KMS-11 (cell line): ENCODE results near the gene ABCA3.

Experiments
- H2AFZ ChIP-seq: fragments of 200-600 bp; sonication (generic); 2 replicates; pipeline ENCODE4 v1.6.1; 2016; ENCODE audit warnings: antibody characterized with exemption, mixed run types, low read depth
- H3K27ac ChIP-seq: fragments of 200-600 bp; sonication (generic); 2 replicates; pipeline ENCODE4 v1.6.1; 2016; ENCODE audit warnings: mild to moderate bottlenecking, mixed run types
- H3K27me3 ChIP-seq: fragments of 200-600 bp; sonication (generic); 2 replicates; pipeline ENCODE4 v1.6.1; 2017; ENCODE audit warnings: mild to moderate bottlenecking, low read depth, mixed run types, moderate library complexity; ENCODE audit not compliant: insufficient read depth
- H3K36me3 ChIP-seq: fragments of 200-600 bp; sonication (generic); 2 replicates; pipeline ENCODE4 v1.6.1; 2017; ENCODE audit warnings: mild to moderate bottlenecking, mixed run types; ENCODE audit not compliant: insufficient read depth
- H3K4me1 ChIP-seq: fragments of 200-600 bp; sonication (generic); 2 replicates; pipeline ENCODE4 v1.6.1; 2016; ENCODE audit warnings: mild to moderate bottlenecking, low read depth, mixed run types; ENCODE audit not compliant: poor library complexity, severe bottlenecking
- H3K4me2 ChIP-seq: fragments of 200-600 bp; sonication (generic); 2 replicates; pipeline ENCODE4 v1.7.0; 2016; ENCODE audit warnings: mild to moderate bottlenecking, mixed run types
- H3K4me3 ChIP-seq: fragments of 200-600 bp; sonication (generic); IDR thresholded peaks from 2 replicates; pipeline ENCODE4 v1.6.1; 2017; ENCODE audit warnings: low read depth, low read length, mixed read lengths; ENCODE audit not compliant: insufficient read depth
- H3K79me2 ChIP-seq: fragments of 200-600 bp; sonication (generic); 2 replicates; pipeline ENCODE4 v1.6.1; 2016; ENCODE audit warnings: low read depth, mixed run types; ENCODE audit not compliant: insufficient read depth
- H3K9ac ChIP-seq: fragments of 200-600 bp; sonication (generic); 2 replicates; pipeline ENCODE4 v1.6.1; 2016; ENCODE audit warnings: mild to moderate bottlenecking, mixed run types
- H4K20me1 ChIP-seq: fragments of 200-600 bp; sonication (generic); 2 replicates; pipeline ENCODE4 v1.6.1; 2016; ENCODE audit warnings: mild to moderate bottlenecking, mixed run types; ENCODE audit not compliant: insufficient read depth
- CTCF ChIP-seq: fragments of 200-600 bp; sonication (generic); conservative IDR thresholded peaks from 2 replicates; pipeline ENCODE4 v1.6.1; 2017; ENCODE audit warnings: low read depth, mild to moderate bottlenecking, antibody characterized with exemption, low read length, moderate library complexity, mixed read lengths

Gene ABCA3

DNA sequence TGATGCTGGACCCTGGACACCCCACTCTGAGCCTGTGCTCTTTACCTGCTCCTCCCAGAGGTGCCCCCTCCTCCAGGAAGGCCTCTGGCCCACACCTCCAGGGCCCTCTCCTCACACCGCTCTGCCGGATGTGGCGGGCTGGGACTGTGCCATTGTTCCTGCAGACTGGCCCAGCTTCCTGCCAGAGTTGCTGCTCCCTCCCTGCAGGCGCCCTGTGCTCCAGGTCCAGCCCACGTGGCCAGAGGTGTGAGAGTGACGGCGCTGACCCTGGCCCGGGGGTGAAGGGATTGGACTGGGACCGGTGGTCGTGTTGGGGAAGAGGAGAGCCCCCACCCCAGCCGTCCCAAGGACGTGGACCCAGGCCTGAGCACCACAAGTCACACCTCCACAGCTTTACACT, 111.4 kb downstream of the ABCA3 start:
- TF ChIP-seq CTCF, result no peak
- H3K9ac ChIP-seq, result no peak overlapping the region
- H4K20me1 ChIP-seq, result no peaks in the 10 kb centered on the region
- peaks cover 42% of the 10 kb centered on the region for H3K79me2 ChIP-seq
- no peak overlapping the region for H2AFZ ChIP-seq
- no peaks in the 10 kb centered on the region for H3K36me3 ChIP-seq
- H3K27ac ChIP-seq, result no peak overlapping the region
- H3K4me2 ChIP-seq, result no peak overlapping the region
- H3K4me3 ChIP-seq, result no peak overlapping the region
- peaks cover 11% of the 10 kb centered on the region for H3K4me1 ChIP-seq
- no peaks in the 10 kb centered on the region for H3K27me3 ChIP-seq

GRCh38 chr16:2228161-2228824, 112.2 kb downstream of the ABCA3 start:
- no peak overlapping the region for H3K4me3 ChIP-seq
- H3K27me3 ChIP-seq, result no peaks in the 10 kb centered on the region
- no peak overlapping the region for H2AFZ ChIP-seq
- no peak overlapping the region for H3K27ac ChIP-seq
- TF ChIP-seq CTCF, result no peak
- no peaks in the 10 kb centered on the region for H3K36me3 ChIP-seq
- H3K4me1 ChIP-seq, result peaks cover 11% of the 10 kb centered on the region
- no peak overlapping the region for H3K9ac ChIP-seq
- peaks cover 48% of the 10 kb centered on the region for H3K79me2 ChIP-seq
- H4K20me1 ChIP-seq, result no peaks in the 10 kb centered on the region
- no peak overlapping the region for H3K4me2 ChIP-seq

DNA sequence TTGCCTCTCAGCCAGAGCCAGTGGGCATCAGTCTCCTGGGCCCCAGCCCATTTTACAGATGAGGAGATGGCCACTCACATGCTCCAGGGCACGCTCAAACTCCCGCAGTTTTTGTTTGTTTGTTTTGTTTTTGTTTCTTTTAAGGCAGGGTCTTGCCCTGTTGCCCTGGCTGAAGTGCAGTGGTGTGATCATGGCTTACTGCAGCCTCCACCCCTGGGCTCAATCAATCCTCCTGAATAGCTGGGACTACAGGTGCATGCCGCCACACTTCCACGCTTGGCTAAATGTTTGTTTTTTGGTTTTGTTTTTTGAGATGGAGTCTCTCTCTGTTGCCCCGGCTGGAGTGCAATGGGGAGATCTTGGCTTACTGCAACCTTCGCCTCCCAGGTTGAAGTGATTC, 113.6 kb downstream of the ABCA3 start:
- H3K36me3 ChIP-seq, result no peaks in the 10 kb centered on the region
- peaks cover 48% of the 10 kb centered on the region for H3K79me2 ChIP-seq
- H3K9ac ChIP-seq, result no peak overlapping the region
- H3K4me3 ChIP-seq, result no peak overlapping the region
- no peak overlapping the region for H3K27ac ChIP-seq
- H2AFZ ChIP-seq, result no peak overlapping the region
- no peaks in the 10 kb centered on the region for H4K20me1 ChIP-seq
- TF ChIP-seq CTCF, result no peak
- H3K27me3 ChIP-seq, result no peaks in the 10 kb centered on the region
- H3K4me2 ChIP-seq, result no peak overlapping the region
- peaks cover 16% of the 10 kb centered on the region for H3K4me1 ChIP-seq

- no peak overlapping the region for H3K27ac ChIP-seq
- no peaks in the 10 kb centered on the region for H3K36me3 ChIP-seq
- H3K79me2 ChIP-seq, result peaks cover 48% of the 10 kb centered on the region
- no peak overlapping the region for H3K4me3 ChIP-seq
- H2AFZ ChIP-seq, result no peak overlapping the region
- no peak for TF ChIP-seq CTCF
- no peak overlapping the region for H3K4me2 ChIP-seq
- no peaks in the 10 kb centered on the region for H3K27me3 ChIP-seq
- H3K9ac ChIP-seq, result no peak overlapping the region
- H4K20me1 ChIP-seq, result no peaks in the 10 kb centered on the region
- H3K4me1 ChIP-seq, result peaks cover 16% of the 10 kb centered on the region
Measured at GRCh38 chr16:2226245-2226793, 114.2 kb downstream of the ABCA3 start.
